Measurements from ENCODE around the gene MYH14. TPM values are rescaled to one million over a fixed set of nuclear protein-coding genes. Genes with fewer than 3 reads are reported as not detected.
"Not testable (repeated sequence)": the region's sequence is repeated elsewhere in the genome, so short reads cannot be mapped to it uniquely, and the experiment has no call there.

MYH14 gene
- total RNA-seq, 1 experiment from 2014 or later = 4.1 TPM

- no peaks in the 10 kb centered on the region; the same call in 1 of the 2 replicates for H3K27me3 ChIP-seq (ENCODE audit: control insufficient read depth, insufficient read depth, low read length)
- H3K4me3 ChIP-seq (ENCODE audit: insufficient read depth, low read depth, low read length) = no peak overlapping the region
- no peak for DNase-seq
- peaks cover 3% of the 10 kb centered on the region; the same call in 1 of the 2 replicates for H3K36me3 ChIP-seq (replicated peaks; ENCODE audit: control insufficient read depth, insufficient read depth, low read length)
Measured at GRCh38 chr19:50224986-50225747, 21.7 kb downstream of the MYH14 start.

GRCh38 chr19:50226536-50226935 is 23.1 kb downstream of the MYH14 start:
- peaks cover 5% of the 10 kb centered on the region; the same call in 1 of the 2 replicates for H3K27me3 ChIP-seq (ENCODE audit: control insufficient read depth, insufficient read depth, low read length)
- peaks cover 3% of the 10 kb centered on the region; the same call in 1 of the 2 replicates for H3K36me3 ChIP-seq (replicated peaks; ENCODE audit: control insufficient read depth, insufficient read depth, low read length)
- DNase-seq = no peak
- no peak overlapping the region for H3K4me3 ChIP-seq (ENCODE audit: insufficient read depth, low read depth, low read length)

GRCh38 chr19:50228153-50228552 is 24.7 kb downstream of the MYH14 start:
- not testable (repeated sequence) for DNase-seq; H3K36me3 ChIP-seq (replicated peaks; ENCODE audit: control insufficient read depth, insufficient read depth, low read length); H3K4me3 ChIP-seq (ENCODE audit: insufficient read depth, low read depth, low read length); H3K27me3 ChIP-seq (ENCODE audit: control insufficient read depth, insufficient read depth, low read length)

GRCh38 chr19:50230379-50231351 is 27.2 kb downstream of the MYH14 start:
- DNase-seq = peak; percentile 89
- Histone ChIP-seq H3K4me3 (ENCODE audit: insufficient read depth, low read depth, low read length) (peak overlapping the region; percentile 20), H3K27me3 (ENCODE audit: control insufficient read depth, insufficient read depth, low read length) (peaks cover 5% of the 10 kb centered on the region; the same call in 1 of the 2 replicates), H3K36me3 (replicated peaks; ENCODE audit: control insufficient read depth, insufficient read depth, low read length) (no peaks in the 10 kb centered on the region; the same call in 1 of the 2 replicates)

- H3K4me3 ChIP-seq (ENCODE audit: insufficient read depth, low read depth, low read length); H3K27me3 ChIP-seq (ENCODE audit: control insufficient read depth, insufficient read depth, low read length); H3K36me3 ChIP-seq (replicated peaks; ENCODE audit: control insufficient read depth, insufficient read depth, low read length); DNase-seq: not testable (repeated sequence)
Measured at GRCh38 chr19:50231417-50231816, 28.0 kb downstream of the MYH14 start.

GRCh38 chr19:50231821-50232220 is 28.4 kb downstream of the MYH14 start:
- Histone ChIP-seq H3K27me3 (ENCODE audit: control insufficient read depth, insufficient read depth, low read length) (peaks cover 5% of the 10 kb centered on the region; the same call in 1 of the 2 replicates), H3K36me3 (replicated peaks; ENCODE audit: control insufficient read depth, insufficient read depth, low read length) (no peaks in the 10 kb centered on the region; the same call in 1 of the 2 replicates), H3K4me3 (ENCODE audit: insufficient read depth, low read depth, low read length) (no peak overlapping the region)
- no peak for DNase-seq

- Histone ChIP-seq H3K36me3 (replicated peaks; ENCODE audit: control insufficient read depth, insufficient read depth, low read length) (no peaks in the 10 kb centered on the region; the same call in 1 of the 2 replicates), H3K4me3 (ENCODE audit: insufficient read depth, low read depth, low read length) (no peak overlapping the region), H3K27me3 (ENCODE audit: control insufficient read depth, insufficient read depth, low read length) (peaks cover 5% of the 10 kb centered on the region; the same call in 1 of the 2 replicates)
- no peak for DNase-seq
Measured at GRCh38 chr19:50232600-50232999, 29.2 kb downstream of the MYH14 start.

GRCh38 chr19:50233308-50233910 is 30.0 kb downstream of the MYH14 start:
- peaks cover 5% of the 10 kb centered on the region; the same call in 1 of the 2 replicates for H3K27me3 ChIP-seq (ENCODE audit: control insufficient read depth, insufficient read depth, low read length)
- H3K36me3 ChIP-seq (replicated peaks; ENCODE audit: control insufficient read depth, insufficient read depth, low read length) = no peaks in the 10 kb centered on the region; the same call in 1 of the 2 replicates
- H3K4me3 ChIP-seq (ENCODE audit: insufficient read depth, low read depth, low read length) = no peak overlapping the region
- no peak for DNase-seq

GRCh38 chr19:50237493-50237892 is 34.1 kb downstream of the MYH14 start:
- not testable (repeated sequence) for H3K4me3 ChIP-seq (ENCODE audit: insufficient read depth, low read depth, low read length); H3K27me3 ChIP-seq (ENCODE audit: control insufficient read depth, insufficient read depth, low read length)
- DNase-seq = peak; percentile 81

GRCh38 chr19:50238043-50238442 is 34.6 kb downstream of the MYH14 start:
- Histone ChIP-seq H3K36me3 (replicated peaks; ENCODE audit: control insufficient read depth, insufficient read depth, low read length) (no peaks in the 10 kb centered on the region), H3K4me3 (ENCODE audit: insufficient read depth, low read depth, low read length) (no peak overlapping the region), H3K27me3 (ENCODE audit: control insufficient read depth, insufficient read depth, low read length) (no peaks in the 10 kb centered on the region)
- DNase-seq = no peak

More at GRCh38 chr19:50237493-50237892, 34.1 kb downstream of the MYH14 start:
- H3K36me3 ChIP-seq (replicated peaks; ENCODE audit: control insufficient read depth, insufficient read depth, low read length) = not testable (repeated sequence)

- Histone ChIP-seq H3K36me3 (replicated peaks; ENCODE audit: control insufficient read depth, insufficient read depth, low read length) (no peaks in the 10 kb centered on the region), H3K4me3 (ENCODE audit: insufficient read depth, low read depth, low read length) (no peak overlapping the region), H3K27me3 (ENCODE audit: control insufficient read depth, insufficient read depth, low read length) (no peaks in the 10 kb centered on the region)
- DNase-seq = no peak
Measured at GRCh38 chr19:50239921-50240590, 36.6 kb downstream of the MYH14 start.

GRCh38 chr19:50242581-50242980 is 39.2 kb downstream of the MYH14 start:
- Histone ChIP-seq H3K27me3 (ENCODE audit: control insufficient read depth, insufficient read depth, low read length) (no peaks in the 10 kb centered on the region), H3K36me3 (replicated peaks; ENCODE audit: control insufficient read depth, insufficient read depth, low read length) (no peaks in the 10 kb centered on the region)

GRCh38 chr19:50244695-50245094 is 41.3 kb downstream of the MYH14 start:
- Histone ChIP-seq H3K27me3 (ENCODE audit: control insufficient read depth, insufficient read depth, low read length) (no peaks in the 10 kb centered on the region), H3K36me3 (replicated peaks; ENCODE audit: control insufficient read depth, insufficient read depth, low read length) (no peaks in the 10 kb centered on the region; the same call in 1 of the 2 replicates), H3K4me3 (ENCODE audit: insufficient read depth, low read depth, low read length) (no peak overlapping the region)
- peak; percentile 83 for DNase-seq

More at GRCh38 chr19:50242581-50242980, 39.2 kb downstream of the MYH14 start:
- DNase-seq = no peak
- no peak overlapping the region for H3K4me3 ChIP-seq (ENCODE audit: insufficient read depth, low read depth, low read length)

GRCh38 chr19:50248413-50248812 is 45.0 kb downstream of the MYH14 start:
- Histone ChIP-seq H3K36me3 (replicated peaks; ENCODE audit: control insufficient read depth, insufficient read depth, low read length) (peaks cover 1% of the 10 kb centered on the region; the same call in 1 of the 2 replicates), H3K27me3 (ENCODE audit: control insufficient read depth, insufficient read depth, low read length) (no peaks in the 10 kb centered on the region), H3K4me3 (ENCODE audit: insufficient read depth, low read depth, low read length) (no peak overlapping the region)
- no peak for DNase-seq

Data from H7 (cell line).